Activated T-helper 1 cell treated with anti-CD3 and anti-CD28 coated beads, Interleukin-12 subunit alpha, Interleukin-12 subunit beta, Interleukin-2, Interleukin-4 antibody, amounts not matched to agents 30 ng/mL and 10 ng/mL and 1 ng/mL, durations not matched to agents 14 hours and 24 hours and 36 hours (primary cell): ENCODE results near the gene UBA1. TPM values are rescaled to one million over a fixed set of nuclear protein-coding genes. Genes with fewer than 3 reads are reported as not detected.

Experiments used
- DNase-seq: peaks from one replicate; pipeline ENCODE4 v3.0.0; 2021; ENCODE audit warnings: low spot score
- H3K27ac Mint-ChIP-seq: one replicate; pipeline ENCODE4 v1.8.0; 2021; ENCODE audit warnings: mild to moderate bottlenecking, mixed read lengths
- H3K27me3 Mint-ChIP-seq: one replicate; pipeline ENCODE4 v1.8.0; 2022; ENCODE audit warnings: mild to moderate bottlenecking, moderate library complexity, mixed read lengths; ENCODE audit not compliant: insufficient read depth
- H3K36me3 Mint-ChIP-seq: one replicate; pipeline ENCODE4 v1.8.0; 2021; ENCODE audit warnings: low read depth, mixed read lengths
- H3K4me1 Mint-ChIP-seq: one replicate; pipeline ENCODE4 v1.8.0; 2021; ENCODE audit warnings: low read depth, mixed read lengths
- H3K4me3 Mint-ChIP-seq: one replicate; pipeline ENCODE4 v1.8.0; 2021; ENCODE audit warnings: mild to moderate bottlenecking, moderate library complexity, mixed read lengths
- H3K9me3 Mint-ChIP-seq: one replicate; pipeline ENCODE4 v1.8.0; 2021; ENCODE audit warnings: mixed read lengths
- intact Hi-C: fragments of 100-400 bp; cut with micrococcal nuclease; formaldehyde crosslinking; loops from one replicate; pipeline ENCODE4 v1.15.1; 2024
- total RNA-seq: library from RNA; stranded (reverse); gene quantifications from 2 replicates; pipeline ENCODE4 v1.2.3, GENCODE V29; 2022

The UBA1 gene
- total RNA-seq, result 221 and 223 TPM in 2 replicates

DNA sequence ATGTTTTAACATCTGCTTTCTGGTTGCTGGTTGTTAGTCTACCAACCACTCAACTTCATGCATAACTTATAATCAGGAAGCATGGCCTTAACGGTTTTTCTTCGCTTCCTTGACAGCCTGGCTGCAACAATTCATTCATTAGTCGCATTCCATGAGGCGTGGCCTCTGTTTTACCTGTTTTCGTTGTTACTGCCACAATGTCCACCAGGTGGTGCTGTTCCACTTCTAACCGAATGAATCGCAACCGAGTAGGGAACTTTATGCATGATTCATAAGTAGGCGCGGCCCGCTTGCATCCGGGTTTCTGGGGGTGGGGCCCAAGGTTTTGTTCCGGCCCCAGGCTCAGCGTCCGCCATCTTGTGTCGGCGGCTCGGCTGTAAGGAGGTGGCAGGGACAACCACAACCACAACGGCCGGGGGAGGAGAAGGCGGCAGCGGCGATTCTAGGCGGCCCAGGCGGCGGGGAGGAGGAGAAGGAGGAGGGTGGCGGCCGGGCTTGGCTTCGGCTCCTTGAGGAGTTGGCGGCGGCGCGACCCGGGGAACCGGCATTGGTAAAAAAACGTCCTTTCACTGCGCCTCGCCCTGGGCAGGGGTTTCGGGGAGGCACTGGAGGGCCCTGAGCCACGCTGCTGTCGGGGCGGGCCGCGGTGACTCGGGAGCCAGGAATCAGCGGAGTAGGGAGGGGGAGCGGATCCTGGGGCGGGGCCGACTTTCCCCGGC, at the start of gene UBA1:
TSS of gene UBA1 (plus strand) at position 355 of the 719 bp plus-strand sequence. CDS start 4,974 bp downstream, outside the sequence.
- Mint-ChIP-seq H3K27ac (peak within 1 kb of the TSS; percentile 98), H3K27me3 (no peaks in the 10 kb centered on the region), H3K36me3 (peaks cover 26% of the 10 kb centered on the region), H3K4me1 (peaks cover 59% of the 10 kb centered on the region), H3K9me3 (no peaks in the 10 kb centered on the region), H3K4me3 (peak within 1 kb of the TSS; percentile 96)
- intact Hi-C loops, result loop anchor here (1.0 to 10.0 kb wide), 14 partner anchors 25 to 831 kb away; partner anchors contain the start of genes ARAF, CDK16, ELK1 and RP2
- peak; percentile 87 for DNase-seq

GRCh38 chrX:47143894-47144625, 49.6 kb upstream of the UBA1 start:
- H3K9me3 Mint-ChIP-seq, result peaks cover 3% of the 10 kb centered on the region
- no peak for DNase-seq
- peak overlapping the region; percentile 100 for H3K4me3 Mint-ChIP-seq
- peaks cover 18% of the 10 kb centered on the region for H3K4me1 Mint-ChIP-seq
- H3K36me3 Mint-ChIP-seq, result peaks cover 34% of the 10 kb centered on the region
- peak overlapping the region; percentile 100 for H3K27ac Mint-ChIP-seq
- peaks cover 2% of the 10 kb centered on the region for H3K27me3 Mint-ChIP-seq
- intact Hi-C loops, result loop anchor here (1.0 to 2.0 kb wide), 2 partner anchors 308 to 515 kb away; partner anchors contain the start of gene UXT

GRCh38 chrX:47144626-47145394, 48.8 kb upstream of the UBA1 start, which contains the start of the genes NDUFB11 and RBM10:
TSS of gene NDUFB11 (minus strand) at chrX:47144702. CDS start at chrX:47144679, 23 bp downstream.
TSS of gene RBM10 (plus strand) at chrX:47145221. CDS start at chrX:47147482, 2,261 bp downstream.
- peaks cover 38% of the 10 kb centered on the region for H3K36me3 Mint-ChIP-seq

DNA sequence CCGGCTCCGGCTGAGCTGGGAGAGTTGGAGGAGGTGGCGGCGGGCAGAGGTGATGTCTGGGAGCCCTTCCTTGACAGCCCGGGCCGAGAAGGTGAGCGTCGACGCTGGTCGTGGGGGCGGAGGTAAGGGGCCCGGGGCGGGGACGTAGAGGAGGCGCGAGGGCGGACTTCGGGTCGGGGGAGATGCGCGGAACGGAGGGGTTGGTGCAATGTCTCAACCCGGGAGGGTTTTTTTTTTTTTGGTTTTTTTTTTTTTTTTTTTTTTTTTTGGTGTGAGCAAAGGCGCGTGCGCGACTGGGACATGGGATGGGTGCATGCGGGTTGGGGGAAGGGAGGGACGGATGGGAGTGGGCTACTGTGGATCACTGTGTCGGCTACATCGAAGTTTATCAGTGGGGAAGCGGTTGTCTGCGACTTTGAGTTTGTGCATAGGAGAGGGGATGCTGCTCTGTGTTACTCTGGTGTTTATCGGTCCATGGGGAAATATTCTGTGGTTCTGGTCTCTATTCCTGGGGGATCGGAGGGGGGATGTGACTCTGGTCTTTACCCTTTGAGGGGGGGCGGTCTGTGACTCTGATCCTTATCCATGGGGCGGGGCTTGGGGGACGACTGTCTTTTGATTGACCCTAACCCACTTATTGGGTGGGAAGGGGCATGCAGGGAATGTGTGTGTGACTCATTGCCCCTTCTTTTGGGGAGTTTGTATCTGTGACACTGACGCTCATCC, 48.1 kb upstream of the UBA1 start:
- Mint-ChIP-seq H3K36me3 (peaks cover 41% of the 10 kb centered on the region), H3K4me1 (peaks cover 18% of the 10 kb centered on the region), H3K27ac (peak overlapping the region; percentile 100), H3K4me3 (peak overlapping the region; percentile 100), H3K9me3 (peaks cover 3% of the 10 kb centered on the region), H3K27me3 (peaks cover 2% of the 10 kb centered on the region)
- intact Hi-C loops, result loop anchor here (1.0 to 2.0 kb wide), 6 partner anchors 16 to 513 kb away; partner anchors contain the start of gene UXT
- no peak for DNase-seq

More at GRCh38 chrX:47144626-47145394, 48.8 kb upstream of the UBA1 start, which contains the start of the genes NDUFB11 and RBM10:
- H3K4me3 Mint-ChIP-seq, result peak within 1 kb of the TSS; percentile 100
- H3K27me3 Mint-ChIP-seq, result peaks cover 2% of the 10 kb centered on the region
- peaks cover 18% of the 10 kb centered on the region for H3K4me1 Mint-ChIP-seq
- intact Hi-C loops, result loop anchor here (1.0 to 2.0 kb wide), 7 partner anchors 16 to 514 kb away; partner anchors contain the start of gene UXT
- peaks cover 3% of the 10 kb centered on the region for H3K9me3 Mint-ChIP-seq
- H3K27ac Mint-ChIP-seq, result peak within 1 kb of the TSS; percentile 100
- DNase-seq, result peak; percentile 89

GRCh38 chrX:47146121-47146935, 47.3 kb upstream of the UBA1 start:
- Mint-ChIP-seq H3K36me3 (peaks cover 40% of the 10 kb centered on the region), H3K27me3 (peaks cover 2% of the 10 kb centered on the region), H3K27ac (peak overlapping the region; percentile 100), H3K4me1 (peaks cover 18% of the 10 kb centered on the region), H3K9me3 (peaks cover 3% of the 10 kb centered on the region), H3K4me3 (peak overlapping the region; percentile 100)
- DNase-seq, result no peak
- intact Hi-C loops, result no loop called here

DNA sequence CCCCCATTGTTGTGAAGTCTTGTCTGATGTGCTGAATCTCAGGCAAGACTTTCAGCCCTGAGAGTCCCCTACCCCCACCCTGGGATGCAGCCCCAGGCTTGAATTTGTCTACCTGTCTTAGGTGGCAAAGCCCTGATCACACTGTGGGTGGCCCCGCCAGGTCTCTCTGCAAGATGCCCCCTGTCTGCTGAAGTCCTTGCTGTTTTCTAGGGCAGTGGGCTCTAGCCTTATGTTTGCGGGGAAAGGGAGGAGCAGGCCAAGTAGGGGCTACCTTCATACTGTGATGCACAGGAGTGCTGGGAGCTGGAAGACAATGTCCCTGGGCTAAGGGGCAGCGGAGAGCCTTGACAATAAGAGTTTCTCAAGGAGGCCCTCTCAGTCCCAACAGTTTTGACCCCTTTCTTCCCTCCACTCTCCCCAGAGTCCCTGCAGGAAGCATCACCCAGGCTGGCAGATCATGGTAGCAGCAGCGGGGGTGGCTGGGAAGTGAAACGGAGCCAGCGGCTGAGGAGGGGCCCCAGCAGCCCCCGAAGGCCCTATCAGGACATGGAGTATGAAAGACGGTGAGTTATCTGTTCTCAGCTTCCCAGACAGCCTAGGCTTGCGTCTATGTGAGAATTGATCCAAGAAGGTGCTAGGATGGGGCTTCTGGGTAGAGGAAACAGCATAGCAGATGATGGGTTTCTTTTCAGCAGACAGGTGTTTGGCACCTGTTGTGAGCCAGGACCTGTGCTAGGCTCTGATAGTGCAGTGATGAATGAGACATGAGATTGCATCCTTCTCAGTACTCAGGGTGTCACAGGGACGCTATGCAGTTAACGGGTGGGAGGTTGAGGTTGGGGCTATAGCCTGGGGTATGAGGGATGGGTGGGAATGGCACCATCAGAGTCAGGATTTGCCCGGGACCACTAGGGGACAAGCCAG, 46.4 kb upstream of the UBA1 start:
- Mint-ChIP-seq H3K36me3 (peaks cover 37% of the 10 kb centered on the region), H3K9me3 (peaks cover 3% of the 10 kb centered on the region), H3K27ac (peak overlapping the region; percentile 18), H3K4me1 (peaks cover 18% of the 10 kb centered on the region), H3K27me3 (peaks cover 2% of the 10 kb centered on the region), H3K4me3 (peak overlapping the region; percentile 57)
- DNase-seq, result no peak
- intact Hi-C loops, result no loop called here

- Mint-ChIP-seq H3K4me3 (no peak overlapping the region), H3K27ac (no peak overlapping the region), H3K9me3 (peaks cover 3% of the 10 kb centered on the region), H3K4me1 (peaks cover 8% of the 10 kb centered on the region), H3K27me3 (peaks cover 2% of the 10 kb centered on the region), H3K36me3 (peaks cover 30% of the 10 kb centered on the region)
- no peak for DNase-seq
- intact Hi-C loops, result no loop called here
These were observed 44.7 kb upstream of the UBA1 start for GRCh38 chrX:47148946-47149345.

DNA sequence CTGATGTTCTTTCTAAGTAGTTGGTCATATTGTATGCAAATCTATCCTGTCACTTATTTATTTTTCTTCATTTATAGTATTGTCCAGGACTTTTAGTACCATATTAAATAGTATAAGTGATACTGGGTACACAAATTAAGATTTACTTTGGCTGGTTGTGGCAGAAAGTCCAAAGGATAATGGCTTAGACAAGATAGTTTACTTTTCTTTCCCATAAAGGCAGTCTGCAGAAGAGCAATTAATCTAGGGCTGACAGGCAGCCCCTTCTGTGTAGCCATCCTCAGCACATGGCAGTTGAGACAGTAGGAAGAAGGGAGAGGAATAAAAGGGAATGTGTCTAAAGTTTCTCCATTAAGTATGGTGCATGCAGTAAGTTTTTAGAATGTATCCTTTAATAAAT, 42.2 kb upstream of the UBA1 start:
- intact Hi-C loops, result no loop called here
- Mint-ChIP-seq H3K9me3 (peaks cover 3% of the 10 kb centered on the region), H3K4me3 (no peak overlapping the region), H3K27ac (no peak overlapping the region), H3K27me3 (no peaks in the 10 kb centered on the region), H3K4me1 (peaks cover 8% of the 10 kb centered on the region), H3K36me3 (peaks cover 29% of the 10 kb centered on the region)
- DNase-seq, result no peak

GRCh38 chrX:47156611-47157520, 36.8 kb upstream of the UBA1 start:
- Mint-ChIP-seq H3K36me3 (peaks cover 13% of the 10 kb centered on the region), H3K9me3 (no peaks in the 10 kb centered on the region), H3K4me3 (no peak overlapping the region), H3K4me1 (no peaks in the 10 kb centered on the region), H3K27ac (no peak overlapping the region), H3K27me3 (no peaks in the 10 kb centered on the region)
- intact Hi-C loops, result no loop called here
- DNase-seq, result no peak

DNA sequence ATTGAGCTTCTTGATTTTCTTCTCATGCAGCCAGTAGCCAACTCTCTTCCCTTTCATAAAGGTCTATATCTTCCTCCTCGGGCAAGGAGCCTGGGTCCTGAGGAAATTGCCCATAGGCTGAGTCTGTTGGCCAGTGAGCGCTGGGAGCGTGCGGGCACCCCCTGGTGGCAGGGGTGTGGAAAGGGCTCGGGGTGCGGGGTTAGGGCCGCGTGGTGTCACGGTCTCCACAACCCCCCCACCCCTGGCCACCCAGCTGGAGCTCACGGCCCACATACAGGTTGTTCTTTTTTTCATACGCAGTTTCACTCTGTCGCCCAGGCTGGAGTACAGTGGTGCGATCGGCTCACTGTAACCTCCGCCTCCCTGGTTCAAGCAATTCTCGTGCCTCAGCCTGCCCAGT, 35.5 kb upstream of the UBA1 start:
- no peak for DNase-seq
- H3K27me3 Mint-ChIP-seq, result no peaks in the 10 kb centered on the region
- intact Hi-C loops, result no loop called here
- H3K27ac Mint-ChIP-seq, result no peak overlapping the region
- H3K36me3 Mint-ChIP-seq, result peaks cover 15% of the 10 kb centered on the region
- H3K4me1 Mint-ChIP-seq, result no peaks in the 10 kb centered on the region
- no peaks in the 10 kb centered on the region for H3K9me3 Mint-ChIP-seq
- no peak overlapping the region for H3K4me3 Mint-ChIP-seq
